Peyer's patch (tissue), 4 donors: ENCODE results near the gene OLFM2. TPM values are rescaled to one million over a fixed set of nuclear protein-coding genes. Genes with fewer than 3 reads are reported as not detected.
"Not testable (repeated sequence)": the region's sequence is repeated elsewhere in the genome, so short reads cannot be mapped to it uniquely, and the experiment has no call there.

ENCODE experiments used
- DNase-seq, 3 donors: peaks; one replicate each; pipeline ENCODE4 v3.0.0-alpha.2; 2017 to 2019
- H3K27ac ChIP-seq, 4 donors: fragments of 200-600 bp; sonication (generic); one replicate each; pipeline ENCODE4 v1.5.1; 2016 to 2019
- H3K27me3 ChIP-seq, 2 donors: fragments of 200-600 bp; sonication (generic); one replicate each; pipeline ENCODE4 v1.5.1; 2019
- H3K36me3 ChIP-seq, 3 donors: fragments of 200-600 bp; sonication (generic); one replicate each; pipeline ENCODE4 v1.5.1; 2016 to 2019
- H3K4me1 ChIP-seq, 4 donors: fragments of 200-600 bp; sonication (generic); one replicate each; pipeline ENCODE4 v1.5.1; 2016 to 2019
- H3K4me3 ChIP-seq, 4 donors: fragments of 200-600 bp; sonication (generic); 1 replicate in 3 of 4; 2 replicates in 1 of 4; pipeline ENCODE4 v1.5.1; 2016 to 2019; ENCODE audit warnings: mild to moderate bottlenecking in 1 of 4
- H3K9me3 ChIP-seq, 4 donors: fragments of 200-600 bp; sonication (generic); one replicate each; pipeline ENCODE4 v1.5.1; 2016 to 2019; ENCODE audit warnings: mild to moderate bottlenecking in 1 of 4
- POLR2A ChIP-seq, 2 donors: fragments of 450-650 bp; IDR thresholded peaks; one replicate each; pipeline ENCODE4 v1.5.1; 2017; ENCODE audit warnings: antibody characterized with exemption in 2 of 2, mild to moderate bottlenecking in 2 of 2, moderate library complexity in 2 of 2
- total RNA-seq, 4 donors: library from RNA; depleted of rRNA; stranded (reverse); fragments of >200 nt; gene quantifications; one replicate each; pipeline ENCODE4 v1.1.0, GENCODE V29; 2016
- TF ChIP-seq, protein P1 (sequence below), 6 experiments: fragments of 450-650 bp in 4 of 6; fragments of 200-600 bp in 2 of 6; sonication (generic) in 1 of 6; IDR thresholded peaks; one replicate each; pipeline ENCODE4 v1.5.1; 2017 to 2019; ENCODE audit warnings: antibody characterized with exemption in 6 of 6, mild to moderate bottlenecking in 3 of 6, moderate library complexity in 1 of 6

Gene OLFM2
- total RNA-seq, 4 donors from 2014 or later = 1.1 to 5.3 (median 2.1) TPM; not detected in 1

- Histone ChIP-seq H3K36me3 (no peaks in the 10 kb centered on the region), H3K9me3 (no peaks in the 10 kb centered on the region), H3K4me3 (no peak overlapping the region), H3K27ac (no peak overlapping the region), H3K27me3 (no peaks in the 10 kb centered on the region), H3K4me1 (no peaks in the 10 kb centered on the region)
- no peak for TF ChIP-seq POLR2A (IDR thresholded peaks at IDR 0.05)
- TF ChIP-seq, protein P1, sequence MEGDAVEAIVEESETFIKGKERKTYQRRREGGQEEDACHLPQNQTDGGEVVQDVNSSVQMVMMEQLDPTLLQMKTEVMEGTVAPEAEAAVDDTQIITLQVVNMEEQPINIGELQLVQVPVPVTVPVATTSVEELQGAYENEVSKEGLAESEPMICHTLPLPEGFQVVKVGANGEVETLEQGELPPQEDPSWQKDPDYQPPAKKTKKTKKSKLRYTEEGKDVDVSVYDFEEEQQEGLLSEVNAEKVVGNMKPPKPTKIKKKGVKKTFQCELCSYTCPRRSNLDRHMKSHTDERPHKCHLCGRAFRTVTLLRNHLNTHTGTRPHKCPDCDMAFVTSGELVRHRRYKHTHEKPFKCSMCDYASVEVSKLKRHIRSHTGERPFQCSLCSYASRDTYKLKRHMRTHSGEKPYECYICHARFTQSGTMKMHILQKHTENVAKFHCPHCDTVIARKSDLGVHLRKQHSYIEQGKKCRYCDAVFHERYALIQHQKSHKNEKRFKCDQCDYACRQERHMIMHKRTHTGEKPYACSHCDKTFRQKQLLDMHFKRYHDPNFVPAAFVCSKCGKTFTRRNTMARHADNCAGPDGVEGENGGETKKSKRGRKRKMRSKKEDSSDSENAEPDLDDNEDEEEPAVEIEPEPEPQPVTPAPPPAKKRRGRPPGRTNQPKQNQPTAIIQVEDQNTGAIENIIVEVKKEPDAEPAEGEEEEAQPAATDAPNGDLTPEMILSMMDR (IDR thresholded peaks at IDR 0.05) = no peak
- DNase-seq = no peak
Observed at GRCh38 chr19:9952276-9952675, 16.0 kb upstream of the OLFM2 start.

- Histone ChIP-seq H3K4me3 (no peak overlapping the region), H3K27me3 (no peaks in the 10 kb centered on the region), H3K27ac (no peak overlapping the region), H3K9me3 (peaks cover 0 to 1% (median 0%) of the 10 kb centered on the region in 4 donors), H3K4me1 (no peaks in the 10 kb centered on the region), H3K36me3 (no peaks in the 10 kb centered on the region)
- no peak for TF ChIP-seq POLR2A (IDR thresholded peaks at IDR 0.05)
- DNase-seq = no peak
Observed at GRCh38 chr19:9947441-9947840, 11.1 kb upstream of the OLFM2 start.

GRCh38 chr19:9946528-9947125 lies 10.3 kb upstream of the OLFM2 start:
- H3K9me3 ChIP-seq, H3K27ac ChIP-seq, H3K36me3 ChIP-seq, H3K27me3 ChIP-seq, DNase-seq, H3K4me1 ChIP-seq, H3K4me3 ChIP-seq: not testable (repeated sequence)

- peak overlapping the region in 3 of 4 donors; percentile 17 to 59 (median 56) for H3K27ac ChIP-seq
- peak; percentile 20 to 73 (median 55) for DNase-seq
- no peak overlapping the region for H3K4me3 ChIP-seq
- TF ChIP-seq, protein P1 (IDR thresholded peaks at IDR 0.05) = no peak
- no peak for TF ChIP-seq POLR2A (IDR thresholded peaks at IDR 0.05)
- no peaks in the 10 kb centered on the region for H3K27me3 ChIP-seq
- H3K9me3 ChIP-seq = peaks cover 0 to 10% (median 3%) of the 10 kb centered on the region in 4 donors
- no peaks in the 10 kb centered on the region for H3K4me1 ChIP-seq
- no peaks in the 10 kb centered on the region for H3K36me3 ChIP-seq
Observed at GRCh38 chr19:9945319-9945966, 9.1 kb upstream of the OLFM2 start.

DNA sequence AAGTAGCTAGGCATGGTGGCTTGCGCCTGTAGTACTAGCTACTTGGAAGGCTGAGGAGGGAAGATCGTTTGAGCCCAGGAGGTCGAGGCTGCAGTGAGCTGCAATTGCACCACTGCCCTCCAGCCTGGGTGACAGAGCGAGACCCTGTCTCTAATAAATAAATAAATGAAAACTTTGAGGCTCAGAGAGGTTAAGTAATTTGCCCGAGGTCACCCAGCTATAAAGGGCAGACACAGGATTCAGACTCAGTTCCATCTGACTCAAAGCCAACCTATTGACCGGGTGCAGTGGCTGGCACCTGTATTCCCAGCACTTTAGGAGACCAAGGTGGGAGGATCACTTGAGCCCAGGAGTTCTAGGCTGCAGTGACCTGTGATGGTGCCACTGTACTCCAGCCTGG lies 7.4 kb upstream of the OLFM2 start:
- H3K4me3 ChIP-seq = no peak overlapping the region
- peaks cover 0 to 10% (median 3%) of the 10 kb centered on the region in 4 donors for H3K9me3 ChIP-seq
- TF ChIP-seq POLR2A (IDR thresholded peaks at IDR 0.05) = no peak
- TF ChIP-seq, protein P1 (IDR thresholded peaks at IDR 0.05) = no peak
- no peak for DNase-seq
- no peak overlapping the region for H3K27ac ChIP-seq
- H3K4me1 ChIP-seq = no peaks in the 10 kb centered on the region
- no peaks in the 10 kb centered on the region for H3K27me3 ChIP-seq
- no peaks in the 10 kb centered on the region for H3K36me3 ChIP-seq

- DNase-seq = no peak
- no peaks in the 10 kb centered on the region for H3K36me3 ChIP-seq
- H3K27ac ChIP-seq = no peak overlapping the region
- peaks cover 0 to 5% (median 2%) of the 10 kb centered on the region in 4 donors for H3K4me1 ChIP-seq
- peaks cover 0 to 6% of the 10 kb centered on the region in 2 donors for H3K27me3 ChIP-seq
- H3K9me3 ChIP-seq = peaks cover 0 to 10% (median 3%) of the 10 kb centered on the region in 4 donors
- TF ChIP-seq POLR2A (IDR thresholded peaks at IDR 0.05) = no peak
- TF ChIP-seq, protein P1 (IDR thresholded peaks at IDR 0.05) = no peak
- H3K4me3 ChIP-seq = no peak overlapping the region
Observed at GRCh38 chr19:9941671-9942070, 5.4 kb upstream of the OLFM2 start.
